Measurements from ENCODE around the gene GBX1.

Gene GBX1

DNA sequence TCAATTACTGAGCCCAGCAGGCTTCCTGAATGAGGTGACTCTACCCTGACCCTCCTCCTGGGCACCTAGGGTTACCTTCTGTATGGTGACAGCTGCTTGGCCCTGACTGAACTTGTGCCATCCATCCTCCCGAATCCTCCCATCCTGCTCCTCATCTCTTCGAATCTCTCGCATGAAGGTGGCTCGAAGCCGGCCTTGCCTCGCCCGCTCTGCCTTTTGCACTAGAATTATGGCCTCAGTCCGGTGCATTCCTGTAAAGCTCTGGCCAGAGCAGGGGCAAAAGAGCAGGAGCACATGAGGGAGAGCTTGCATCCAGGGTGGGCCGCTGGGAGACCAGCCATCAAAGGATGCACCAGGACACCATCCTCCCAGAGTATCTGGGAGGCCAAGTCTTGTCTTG is 35.3 kb upstream of the GBX1 start:
- H3K27ac ChIP-seq, result no peak overlapping the region
- TF ChIP-seq, protein P1, sequence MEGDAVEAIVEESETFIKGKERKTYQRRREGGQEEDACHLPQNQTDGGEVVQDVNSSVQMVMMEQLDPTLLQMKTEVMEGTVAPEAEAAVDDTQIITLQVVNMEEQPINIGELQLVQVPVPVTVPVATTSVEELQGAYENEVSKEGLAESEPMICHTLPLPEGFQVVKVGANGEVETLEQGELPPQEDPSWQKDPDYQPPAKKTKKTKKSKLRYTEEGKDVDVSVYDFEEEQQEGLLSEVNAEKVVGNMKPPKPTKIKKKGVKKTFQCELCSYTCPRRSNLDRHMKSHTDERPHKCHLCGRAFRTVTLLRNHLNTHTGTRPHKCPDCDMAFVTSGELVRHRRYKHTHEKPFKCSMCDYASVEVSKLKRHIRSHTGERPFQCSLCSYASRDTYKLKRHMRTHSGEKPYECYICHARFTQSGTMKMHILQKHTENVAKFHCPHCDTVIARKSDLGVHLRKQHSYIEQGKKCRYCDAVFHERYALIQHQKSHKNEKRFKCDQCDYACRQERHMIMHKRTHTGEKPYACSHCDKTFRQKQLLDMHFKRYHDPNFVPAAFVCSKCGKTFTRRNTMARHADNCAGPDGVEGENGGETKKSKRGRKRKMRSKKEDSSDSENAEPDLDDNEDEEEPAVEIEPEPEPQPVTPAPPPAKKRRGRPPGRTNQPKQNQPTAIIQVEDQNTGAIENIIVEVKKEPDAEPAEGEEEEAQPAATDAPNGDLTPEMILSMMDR (IDR thresholded peaks at IDR 0.05), result no peak
- no peak for TF ChIP-seq ZFX (IDR thresholded peaks at IDR 0.05; ENCODE audit: borderline replicate concordance)

DNA sequence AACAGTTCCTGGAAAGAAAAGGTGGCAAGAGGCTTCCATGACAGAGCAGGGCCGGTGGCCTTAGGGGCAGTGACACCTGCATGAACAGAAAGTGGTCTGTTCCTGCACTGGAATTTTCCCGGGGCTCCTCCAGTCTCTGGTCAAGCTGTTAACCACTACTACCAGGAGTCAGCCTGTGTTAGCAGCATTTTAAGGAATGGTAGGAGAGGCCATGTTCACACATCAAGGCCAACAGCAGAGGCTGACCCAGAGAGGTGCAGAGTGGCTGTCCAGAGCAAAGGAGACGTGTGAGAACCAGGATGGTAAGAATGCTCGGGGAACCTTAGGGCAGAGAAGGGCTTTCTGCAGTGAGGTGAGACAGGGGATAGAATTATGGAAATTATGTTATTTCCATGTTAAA is 34.3 kb upstream of the GBX1 start:
- no peak overlapping the region for H3K27ac ChIP-seq
- no peak for TF ChIP-seq ZFX (IDR thresholded peaks at IDR 0.05; ENCODE audit: borderline replicate concordance)
- TF ChIP-seq, protein P1 (IDR thresholded peaks at IDR 0.05), result no peak

DNA sequence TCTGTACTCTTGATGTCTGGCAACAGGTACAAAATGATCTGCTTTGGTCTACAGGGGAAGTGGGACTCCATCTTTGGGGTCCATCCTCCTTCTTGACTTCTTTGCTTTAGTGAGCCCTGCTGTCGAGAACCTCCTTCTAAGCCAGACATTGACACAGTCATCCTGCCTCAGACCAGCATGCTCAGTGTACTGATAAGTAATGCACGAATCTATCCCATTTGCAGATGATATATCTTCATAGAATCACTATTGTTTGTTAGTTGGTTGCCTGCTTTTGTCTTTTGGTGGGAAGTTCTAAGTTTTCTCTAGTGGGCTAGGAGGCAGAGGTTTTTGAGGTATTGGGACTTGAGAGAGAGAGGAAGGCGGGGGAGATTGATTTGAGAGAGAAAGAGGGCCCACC is 33.9 kb upstream of the GBX1 start:
- H3K27ac ChIP-seq, result no peak overlapping the region
- TF ChIP-seq, protein P1 (IDR thresholded peaks at IDR 0.05), result no peak
- no peak for TF ChIP-seq ZFX (IDR thresholded peaks at IDR 0.05; ENCODE audit: borderline replicate concordance)

DNA sequence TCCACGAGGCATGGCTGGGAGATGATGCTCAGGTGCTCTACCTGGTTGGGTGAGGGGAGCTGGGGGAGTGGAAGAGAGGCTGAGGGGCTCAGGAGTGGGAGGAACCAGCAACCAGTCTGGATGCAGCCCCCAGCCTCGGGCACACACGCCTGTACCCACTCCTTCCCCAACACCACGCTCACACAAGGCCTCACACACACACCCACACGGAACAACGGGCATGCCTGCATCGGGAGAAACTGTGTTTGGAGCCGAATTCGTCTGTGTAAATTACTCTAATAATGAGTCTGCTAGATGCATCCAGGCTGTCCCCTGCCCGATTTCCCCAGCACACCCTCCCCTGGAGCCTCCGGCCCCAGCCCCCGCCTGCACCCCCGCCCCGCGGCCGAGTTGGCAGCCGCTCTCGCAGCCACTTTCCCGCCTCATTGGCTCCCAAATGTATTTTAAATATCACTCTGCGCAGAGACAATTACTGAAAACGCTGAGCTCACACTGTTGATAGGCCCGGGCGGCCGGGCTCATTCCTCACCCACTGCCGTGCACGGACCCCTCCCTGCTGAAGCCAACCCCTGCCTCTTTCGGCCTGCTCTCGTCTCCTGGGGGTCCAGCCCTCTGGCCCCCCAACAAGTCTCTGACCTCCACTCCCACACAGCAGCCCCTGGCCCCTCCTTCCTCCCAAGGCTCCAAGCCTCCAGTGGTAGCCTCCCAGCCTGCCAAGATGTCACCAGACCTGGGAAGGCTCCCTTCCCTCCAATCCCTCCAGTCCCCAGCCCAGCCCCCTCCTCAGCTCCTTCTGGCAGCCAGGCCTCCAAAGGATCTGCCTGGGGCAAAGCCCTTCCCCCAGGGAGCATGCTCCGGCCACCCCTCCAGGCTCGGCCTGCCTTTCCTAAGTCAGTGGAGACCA is 31.7 kb upstream of the GBX1 start:
- TF ChIP-seq, protein P1 (IDR thresholded peaks at IDR 0.05), result no peak
- no peak for TF ChIP-seq ZFX (IDR thresholded peaks at IDR 0.05; ENCODE audit: borderline replicate concordance)
- no peak overlapping the region for H3K27ac ChIP-seq

DNA sequence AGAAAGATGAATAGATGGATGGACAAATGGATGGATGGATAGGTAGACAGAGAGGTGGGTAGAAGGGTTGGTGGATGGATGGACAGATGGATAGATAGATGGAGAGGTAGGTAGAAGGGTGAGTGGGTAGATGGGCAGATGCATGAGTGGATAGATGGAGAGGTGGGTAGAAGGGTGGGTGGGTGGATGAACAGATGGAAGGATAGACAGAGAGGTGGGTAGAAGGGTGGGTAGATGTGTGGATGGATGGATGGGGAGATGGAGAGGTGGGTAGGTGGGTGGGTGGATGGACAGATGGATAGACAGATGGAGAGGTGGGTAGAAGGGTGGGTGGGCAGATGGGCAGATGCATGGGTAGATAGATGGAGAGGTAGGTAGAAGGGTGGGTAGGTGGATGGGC is 30.4 kb upstream of the GBX1 start:
- no peak for TF ChIP-seq ZFX (IDR thresholded peaks at IDR 0.05; ENCODE audit: borderline replicate concordance)
- TF ChIP-seq, protein P1 (IDR thresholded peaks at IDR 0.05), result no peak
- H3K27ac ChIP-seq, result no peak overlapping the region

DNA sequence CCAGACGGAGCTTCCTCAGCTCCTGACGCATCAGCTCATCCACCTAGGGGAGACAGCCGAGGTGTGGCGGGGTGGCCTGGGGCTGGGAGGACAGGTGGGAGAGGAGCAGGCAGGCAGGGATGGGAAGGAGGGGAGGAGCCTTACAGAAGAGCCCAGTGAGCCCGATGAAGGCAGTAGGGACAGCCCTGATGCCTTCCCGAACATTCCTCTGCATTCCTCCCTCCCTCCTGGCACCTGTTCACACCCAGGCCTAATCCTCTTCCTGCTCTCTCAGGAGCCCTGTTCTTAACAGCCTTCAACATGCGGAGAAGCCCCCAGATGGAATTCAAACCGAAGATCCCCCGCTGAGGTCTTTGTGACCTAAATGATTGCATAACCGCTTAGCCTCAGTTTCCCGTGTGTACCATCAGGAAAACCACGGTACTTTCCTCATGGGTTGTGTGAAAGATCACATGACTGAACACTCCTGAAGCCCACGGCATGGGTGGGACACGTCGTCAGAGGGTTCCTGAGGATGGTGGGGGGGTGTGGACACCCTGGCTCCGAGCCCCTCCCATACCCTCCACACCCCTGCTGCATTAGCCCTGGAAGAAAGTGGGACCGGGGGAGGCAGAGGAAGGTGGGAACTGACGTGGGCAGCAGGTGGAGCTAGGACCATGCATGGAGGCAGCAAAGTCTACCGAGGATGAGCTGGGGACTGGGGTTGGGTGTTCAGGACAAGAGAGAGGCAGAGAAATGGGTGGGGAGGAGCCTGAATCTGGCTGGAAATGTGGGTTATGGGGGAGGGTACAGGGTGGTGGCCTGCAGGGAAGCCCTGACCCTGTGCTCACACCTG is 28.3 kb upstream of the GBX1 start:
- TF ChIP-seq, protein P1 (IDR thresholded peaks at IDR 0.05), result no peak
- no peak for TF ChIP-seq ZFX (IDR thresholded peaks at IDR 0.05; ENCODE audit: borderline replicate concordance)
- no peak overlapping the region for H3K27ac ChIP-seq
